HG02588 (cell line): Measurements from ENCODE around the gene EPHB1.
"Not testable (repeated sequence)": the region's sequence is repeated elsewhere in the genome, so short reads cannot be mapped to it uniquely, and the experiment has no call there.

Experiments
- ATAC-seq: cut with Tn5 transposase; IDR thresholded peaks from one replicate; pipeline ENCODE4 v1.9.1; 2021; ENCODE audit warnings: mild to moderate bottlenecking, moderate library complexity; ENCODE audit not compliant: unreplicated experiment

The EPHB1 gene

GRCh38 chr3:134776518-134776917 is 18.5 kb upstream of the EPHB1 start:
- no peak for ATAC-seq

- no peak for ATAC-seq
Observed at GRCh38 chr3:134777341-134777740, 17.7 kb upstream of the EPHB1 start.

GRCh38 chr3:134788283-134788682 is 6.8 kb upstream of the EPHB1 start:
- ATAC-seq: not testable (repeated sequence)

- ATAC-seq: no peak
Observed at GRCh38 chr3:134790065-134790464, 5.0 kb upstream of the EPHB1 start.

- ATAC-seq: no peak
Observed at GRCh38 chr3:134791992-134792391, 3.1 kb upstream of the EPHB1 start.

- ATAC-seq: no peak
Observed at GRCh38 chr3:134792700-134793099, 2.4 kb upstream of the EPHB1 start.

GRCh38 chr3:134793562-134793961 is 1.5 kb upstream of the EPHB1 start:
- no peak for ATAC-seq

- ATAC-seq: no peak
Observed at GRCh38 chr3:134794323-134794722, 737 bp upstream of the EPHB1 start.

GRCh38 chr3:134795746-134796280 is 753 bp downstream of the EPHB1 start:
- peak; percentile 7 for ATAC-seq

- ATAC-seq: no peak
Observed at GRCh38 chr3:134796281-134797056, 1.4 kb downstream of the EPHB1 start.

GRCh38 chr3:134797057-134797740 is 2.1 kb downstream of the EPHB1 start:
- ATAC-seq: no peak

GRCh38 chr3:134797741-134798451 is 2.8 kb downstream of the EPHB1 start:
- no peak for ATAC-seq

- no peak for ATAC-seq
Observed at GRCh38 chr3:134798681-134799311, 3.7 kb downstream of the EPHB1 start.

- ATAC-seq: no peak
Observed at GRCh38 chr3:134799393-134799792, 4.3 kb downstream of the EPHB1 start.

- no peak for ATAC-seq
Observed at GRCh38 chr3:134801204-134801958, 6.3 kb downstream of the EPHB1 start.

- ATAC-seq: peak; percentile 1
Observed at GRCh38 chr3:134802428-134803050, 7.5 kb downstream of the EPHB1 start.

- peak; percentile 62 for ATAC-seq
Observed at GRCh38 chr3:134803051-134803505, 8.0 kb downstream of the EPHB1 start.

- no peak for ATAC-seq
Observed at GRCh38 chr3:134803652-134804051, 8.6 kb downstream of the EPHB1 start.
